Vagina (tissue), 2 donors: ENCODE data around the gene ZNF428. TPM values are rescaled to one million over a fixed set of nuclear protein-coding genes. Genes with fewer than 3 reads are reported as not detected.

ENCODE experiments used
- DNase-seq, 2 donors: peaks; one replicate each; pipeline ENCODE4 v3.0.0-alpha.2; 2017; ENCODE audit errors: extremely low spot score in 2 of 2
- H3K27ac ChIP-seq: fragments of 200-600 bp; sonication (generic); one replicate; pipeline ENCODE4 v1.5.1; 2019
- H3K27me3 ChIP-seq: fragments of 200-600 bp; sonication (generic); one replicate; pipeline ENCODE4 v1.5.1; 2019
- H3K36me3 ChIP-seq, 2 donors: fragments of 200-600 bp; sonication (generic); one replicate each; pipeline ENCODE4 v1.5.1; 2017 to 2019
- H3K4me1 ChIP-seq: fragments of 200-600 bp; sonication (generic); one replicate; pipeline ENCODE4 v1.5.1; 2019
- H3K4me3 ChIP-seq, 2 donors: fragments of 200-600 bp; sonication (generic); 1 replicate in 1 of 2; 2 replicates in 1 of 2; pipeline ENCODE4 v1.5.1; 2016 to 2019
- H3K9me3 ChIP-seq: fragments of 200-600 bp; sonication (generic); one replicate; pipeline ENCODE4 v1.5.1; 2019
- POLR2A ChIP-seq, 2 donors: fragments of 450-650 bp; IDR thresholded peaks; one replicate each; pipeline ENCODE4 v1.6.1; 2017; ENCODE audit warnings: antibody characterized with exemption in 2 of 2, mild to moderate bottlenecking in 2 of 2, moderate library complexity in 2 of 2
- POLR2AphosphoS5 ChIP-seq, 2 donors: sonication (generic); formaldehyde crosslinking; IDR thresholded peaks; one replicate each; pipeline ENCODE4 v1.9.0; 2017; ENCODE audit warnings: antibody characterized with exemption in 2 of 2, mild to moderate bottlenecking in 2 of 2, low read depth in 1 of 2; ENCODE audit not compliant: insufficient read depth in 1 of 2
- intact Hi-C: fragments of 100-400 bp; cut with DNase I; formaldehyde crosslinking; loops from one replicate; pipeline ENCODE4 v1.15.1; 2023
- total RNA-seq: library from RNA; depleted of rRNA; stranded (reverse); fragments of >200 nt; gene quantifications from one replicate; pipeline ENCODE4 v1.2.3, GENCODE V29; 2016
- TF ChIP-seq, protein P1 (sequence below), 3 experiments: fragments of 450-650 bp in 2 of 3; fragments of 200-600 bp in 1 of 3; sonication (generic) in 1 of 3; IDR thresholded peaks; one replicate each; pipeline ENCODE4 v1.5.1; 2017 to 2019; ENCODE audit warnings: antibody characterized with exemption in 3 of 3, mild to moderate bottlenecking in 2 of 3, moderate library complexity in 2 of 3

Gene ZNF428
- total RNA-seq, 1 donor from 2014 or later, result 30.9 TPM

DNA sequence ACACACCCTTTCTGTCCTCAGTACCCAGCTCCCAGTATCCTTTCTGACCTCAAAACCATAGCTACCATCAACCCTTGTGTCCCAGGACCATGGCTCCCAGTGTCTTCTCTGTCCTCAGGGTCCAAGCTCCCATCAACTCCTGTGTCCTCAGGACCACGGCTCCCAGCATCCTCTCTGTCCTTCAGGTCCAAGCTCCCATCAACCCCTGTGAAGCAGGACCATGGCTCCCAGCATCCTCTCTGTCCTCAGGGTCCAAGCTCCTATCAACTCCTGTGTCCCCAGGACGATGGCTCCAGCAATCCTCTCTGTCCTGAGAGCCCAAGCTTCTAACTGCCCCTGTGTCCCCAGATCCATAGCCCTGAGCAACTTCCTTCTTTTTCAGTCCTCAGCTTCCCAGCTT lies 21.9 kb upstream of the ZNF428 start:
- intact Hi-C loops, result no loop called here
- H3K27me3 ChIP-seq, result peaks cover 3% of the 10 kb centered on the region

DNA sequence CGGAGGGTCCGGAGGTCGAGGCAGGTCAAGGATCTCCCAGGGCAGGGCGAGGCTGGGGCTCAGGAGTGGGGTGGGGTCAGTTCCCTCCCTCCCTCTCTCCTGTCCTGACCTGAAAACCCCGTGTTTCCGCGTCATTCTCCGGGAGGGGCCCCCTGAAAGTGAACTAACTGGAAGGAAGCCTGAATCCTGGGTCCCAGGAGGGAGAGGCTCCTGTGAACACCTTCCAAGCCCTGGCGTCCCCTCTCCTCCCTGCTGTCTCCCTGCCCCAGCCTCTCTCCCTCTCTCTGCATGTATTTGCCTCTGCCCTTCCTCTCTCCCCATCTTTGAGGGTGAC lies 21.0 kb upstream of the ZNF428 start:
- peaks cover 8% of the 10 kb centered on the region for H3K4me1 ChIP-seq
- peak overlapping the region; percentile 66 for H3K27ac ChIP-seq
- no peaks in the 10 kb centered on the region for H3K36me3 ChIP-seq
- peaks cover 3% of the 10 kb centered on the region for H3K27me3 ChIP-seq
- DNase-seq, result no peak
- H3K9me3 ChIP-seq, result no peaks in the 10 kb centered on the region
- intact Hi-C loops, result no loop called here
- peak overlapping the region; percentile 70 to 71 for H3K4me3 ChIP-seq
- no peak for TF ChIP-seq POLR2AphosphoS5 (IDR thresholded peaks at IDR 0.05; ENCODE audit: insufficient read depth in 1 of 2, low read depth in 1 of 2)
- TF ChIP-seq POLR2A (IDR thresholded peaks at IDR 0.05), result no peak
- TF ChIP-seq, protein P1, sequence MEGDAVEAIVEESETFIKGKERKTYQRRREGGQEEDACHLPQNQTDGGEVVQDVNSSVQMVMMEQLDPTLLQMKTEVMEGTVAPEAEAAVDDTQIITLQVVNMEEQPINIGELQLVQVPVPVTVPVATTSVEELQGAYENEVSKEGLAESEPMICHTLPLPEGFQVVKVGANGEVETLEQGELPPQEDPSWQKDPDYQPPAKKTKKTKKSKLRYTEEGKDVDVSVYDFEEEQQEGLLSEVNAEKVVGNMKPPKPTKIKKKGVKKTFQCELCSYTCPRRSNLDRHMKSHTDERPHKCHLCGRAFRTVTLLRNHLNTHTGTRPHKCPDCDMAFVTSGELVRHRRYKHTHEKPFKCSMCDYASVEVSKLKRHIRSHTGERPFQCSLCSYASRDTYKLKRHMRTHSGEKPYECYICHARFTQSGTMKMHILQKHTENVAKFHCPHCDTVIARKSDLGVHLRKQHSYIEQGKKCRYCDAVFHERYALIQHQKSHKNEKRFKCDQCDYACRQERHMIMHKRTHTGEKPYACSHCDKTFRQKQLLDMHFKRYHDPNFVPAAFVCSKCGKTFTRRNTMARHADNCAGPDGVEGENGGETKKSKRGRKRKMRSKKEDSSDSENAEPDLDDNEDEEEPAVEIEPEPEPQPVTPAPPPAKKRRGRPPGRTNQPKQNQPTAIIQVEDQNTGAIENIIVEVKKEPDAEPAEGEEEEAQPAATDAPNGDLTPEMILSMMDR (IDR thresholded peaks at IDR 0.05), result no peak

More for the DNA sequence above, 21.9 kb upstream of the ZNF428 start:
- Histone ChIP-seq H3K4me3 (no peak overlapping the region), H3K27ac (no peak overlapping the region), H3K36me3 (peaks cover 0 to 3% of the 10 kb centered on the region in 2 donors), H3K4me1 (peaks cover 8% of the 10 kb centered on the region), H3K9me3 (no peaks in the 10 kb centered on the region)
- no peak for DNase-seq
- TF ChIP-seq, protein P1 (IDR thresholded peaks at IDR 0.05), result no peak
- TF ChIP-seq POLR2AphosphoS5 (IDR thresholded peaks at IDR 0.05; ENCODE audit: insufficient read depth in 1 of 2, low read depth in 1 of 2) (no peak), POLR2A (IDR thresholded peaks at IDR 0.05) (no peak)

DNA sequence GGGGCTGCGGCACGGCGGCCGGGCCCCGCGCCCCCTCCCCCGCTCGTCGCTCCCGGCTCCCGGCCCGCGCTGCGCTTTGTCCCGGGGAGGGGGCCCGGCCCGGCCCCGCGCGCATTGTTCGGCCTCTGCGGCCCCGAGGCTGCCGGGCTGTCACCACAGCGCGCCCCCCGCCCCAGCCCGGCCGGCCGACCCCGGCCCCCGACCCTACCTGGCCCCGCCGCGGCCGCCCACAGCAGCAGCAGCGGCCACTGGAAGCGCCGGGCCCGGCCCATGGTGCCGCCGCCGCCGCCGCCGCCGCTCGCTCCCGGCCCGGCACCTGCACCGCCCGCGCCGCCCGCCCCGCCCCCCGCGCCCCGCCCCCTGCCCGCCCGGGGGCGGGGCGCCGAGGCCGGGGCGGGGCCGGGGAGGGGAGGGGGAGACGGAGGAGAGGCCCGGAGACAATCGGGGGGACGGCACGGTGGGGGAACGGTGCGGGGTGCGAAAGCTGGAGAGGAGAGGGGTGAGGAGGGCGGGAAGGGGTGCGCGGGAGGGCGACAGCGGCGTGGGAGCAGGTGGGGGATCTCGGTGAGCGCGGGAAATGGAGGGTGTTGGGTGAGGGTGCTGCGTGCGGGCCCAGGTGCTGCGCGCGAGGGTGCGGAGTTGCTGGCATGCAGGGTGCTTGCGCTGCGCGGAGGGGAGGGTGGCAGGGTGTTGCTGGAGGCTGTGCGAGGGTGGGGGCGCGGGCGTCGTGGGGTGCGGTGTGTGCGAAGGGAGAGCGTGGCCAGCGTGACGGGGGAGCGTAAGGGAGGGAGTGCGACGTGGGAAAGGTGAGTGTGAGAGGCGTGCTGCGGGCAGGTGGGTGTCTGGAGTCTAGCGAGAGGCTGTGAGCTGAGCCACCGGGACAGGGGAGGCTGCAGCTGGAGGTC lies 20.3 kb upstream of the ZNF428 start, which contains the start of gene CADM4:
TSS of gene CADM4 (minus strand) at position 332 of the 905 bp plus-strand sequence. CDS start at position 272, 60 bp downstream.
- peak within 1 kb of the TSS; percentile 70 to 71 for H3K4me3 ChIP-seq
- peaks cover 3% of the 10 kb centered on the region for H3K27me3 ChIP-seq
- TF ChIP-seq, protein P1 (IDR thresholded peaks at IDR 0.05), result no peak
- TF ChIP-seq POLR2AphosphoS5 (IDR thresholded peaks at IDR 0.05; ENCODE audit: insufficient read depth in 1 of 2, low read depth in 1 of 2) (no peak), POLR2A (IDR thresholded peaks at IDR 0.05) (no peak)
- no peaks in the 10 kb centered on the region for H3K36me3 ChIP-seq
- H3K9me3 ChIP-seq, result no peaks in the 10 kb centered on the region
- no peak for DNase-seq
- H3K27ac ChIP-seq, result peak within 1 kb of the TSS; percentile 66
- peaks cover 14% of the 10 kb centered on the region for H3K4me1 ChIP-seq
- intact Hi-C loops, result no loop called here

DNA sequence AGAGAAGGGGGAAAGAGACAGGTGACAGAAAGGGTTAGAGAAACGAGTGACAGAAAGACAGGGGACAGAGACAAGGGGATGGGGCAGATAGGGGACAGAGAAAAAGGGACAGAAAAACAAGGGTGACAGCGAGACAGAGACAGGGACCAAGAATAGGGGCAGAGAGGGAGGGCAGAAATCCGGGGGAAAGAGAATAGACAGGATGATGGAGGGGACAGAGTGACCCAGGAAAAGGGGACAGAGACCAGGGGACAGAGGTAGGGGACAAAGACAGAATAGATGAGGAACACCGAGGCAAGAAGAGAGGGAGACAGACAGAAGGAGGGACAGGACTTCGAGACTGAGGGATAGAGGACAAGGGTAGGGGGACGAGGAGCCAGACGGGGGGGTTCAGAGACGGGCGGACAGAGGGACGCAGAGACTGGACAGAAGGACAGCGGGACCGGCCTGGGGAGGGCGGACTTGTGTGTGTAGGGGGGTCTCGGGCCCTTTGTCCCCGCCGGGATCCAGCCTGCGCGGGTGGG lies 19.6 kb upstream of the ZNF428 start:
- H3K27me3 ChIP-seq, result peaks cover 3% of the 10 kb centered on the region
- H3K4me3 ChIP-seq, result peak overlapping the region; percentile 70 to 71
- H3K27ac ChIP-seq, result no peak overlapping the region
- no peak for DNase-seq
- intact Hi-C loops, result no loop called here
- TF ChIP-seq POLR2AphosphoS5 (IDR thresholded peaks at IDR 0.05; ENCODE audit: insufficient read depth in 1 of 2, low read depth in 1 of 2) (no peak), POLR2A (IDR thresholded peaks at IDR 0.05) (no peak)
- TF ChIP-seq, protein P1 (IDR thresholded peaks at IDR 0.05), result no peak
- H3K9me3 ChIP-seq, result no peaks in the 10 kb centered on the region
- H3K4me1 ChIP-seq, result peaks cover 21% of the 10 kb centered on the region
- H3K36me3 ChIP-seq, result no peaks in the 10 kb centered on the region
